Measurements from ENCODE around the gene C1orf232. TPM values are rescaled to one million over a fixed set of nuclear protein-coding genes. Genes with fewer than 3 reads are reported as not detected.

The C1orf232 gene
- total RNA-seq, 1 donor from 2014 or later: not detected

GRCh38 chr1:26159743-26160039, 9.1 kb downstream of the C1orf232 start:
- no peak for DNase-seq
- Histone ChIP-seq H3K27ac (replicated peaks) (peak overlapping the region; percentile 98), H3K27me3 (ENCODE audit: low read depth) (peaks cover 3% of the 10 kb centered on the region), H3K9me3 (replicated peaks) (no peaks in the 10 kb centered on the region), H3K36me3 (no peaks in the 10 kb centered on the region), H3K4me1 (peaks cover 93% of the 10 kb centered on the region), H3K4me3 (peak overlapping the region; percentile 68)
- intact Hi-C loops (cut with micrococcal nuclease): no loop called here
- no peak for TF ChIP-seq CTCF (IDR thresholded peaks at IDR 0.05; ENCODE audit: borderline replicate concordance)

- no peak for TF ChIP-seq CTCF (IDR thresholded peaks at IDR 0.05; ENCODE audit: borderline replicate concordance)
- DNase-seq: peak; percentile 63
- peaks cover 3% of the 10 kb centered on the region for H3K27me3 ChIP-seq (ENCODE audit: low read depth)
- no peaks in the 10 kb centered on the region for H3K9me3 ChIP-seq (replicated peaks)
- H3K4me1 ChIP-seq: peaks cover 93% of the 10 kb centered on the region
- H3K4me3 ChIP-seq: peak within 1 kb of the TSS; percentile 68
- H3K27ac ChIP-seq (replicated peaks): peak within 1 kb of the TSS; percentile 98
- H3K36me3 ChIP-seq: no peaks in the 10 kb centered on the region
- intact Hi-C loops (cut with micrococcal nuclease): no loop called here
Observed at GRCh38 chr1:26158908-26159742, 9.6 kb downstream of the C1orf232 start, which contains the start of gene FAM110D. FAM110D (plus strand) TSS chr1:26159079; CDS start chr1:26161292, 2,213 bp downstream.

GRCh38 chr1:26158271-26158907, 10.4 kb downstream of the C1orf232 start:
- H3K36me3 ChIP-seq: no peaks in the 10 kb centered on the region
- no peak for TF ChIP-seq CTCF (IDR thresholded peaks at IDR 0.05; ENCODE audit: borderline replicate concordance)
- intact Hi-C loops (cut with micrococcal nuclease): no loop called here
- peaks cover 3% of the 10 kb centered on the region for H3K27me3 ChIP-seq (ENCODE audit: low read depth)
- H3K4me1 ChIP-seq: peaks cover 90% of the 10 kb centered on the region
- no peak for DNase-seq
- no peaks in the 10 kb centered on the region for H3K9me3 ChIP-seq (replicated peaks)
- H3K4me3 ChIP-seq: peak overlapping the region; percentile 68
- H3K27ac ChIP-seq (replicated peaks): peak overlapping the region; percentile 98

GRCh38 chr1:26156285-26157038, 12.3 kb downstream of the C1orf232 start:
- TF ChIP-seq CTCF (IDR thresholded peaks at IDR 0.05; ENCODE audit: borderline replicate concordance): no peak
- Histone ChIP-seq H3K4me3 (peak overlapping the region; percentile 65), H3K27me3 (ENCODE audit: low read depth) (peaks cover 3% of the 10 kb centered on the region), H3K36me3 (no peaks in the 10 kb centered on the region), H3K4me1 (peaks cover 77% of the 10 kb centered on the region), H3K9me3 (replicated peaks) (no peaks in the 10 kb centered on the region), H3K27ac (replicated peaks) (peak overlapping the region; percentile 98)
- intact Hi-C loops (cut with micrococcal nuclease): no loop called here
- DNase-seq: peak; percentile 76
